ENCODE measurements around the gene XXYLT1. TPM values are rescaled to one million over a fixed set of nuclear protein-coding genes. Genes with fewer than 3 reads are reported as not detected.

The XXYLT1 gene
- total and polyA plus RNA-seq, 2 of the 8 experiments (the other 6 are each of a cell fraction or from before 2014, with no cell fraction given): 18.9 to 23.8 TPM

- Histone ChIP-seq H3K9ac (replicated peaks in 1 of 4; ENCODE audit: extremely low read depth in 1 of 4, low read depth in 3 of 4, low read length in 3 of 4) (no peak overlapping the region), H2BK20ac (ENCODE audit: low read length) (no peak overlapping the region), H3K4ac (replicated peaks; ENCODE audit: insufficient read length, low read depth, low read length) (no peak overlapping the region), H2BK5ac (ENCODE audit: low read depth, low read length) (no peak overlapping the region; the same call in 1 of the 2 replicates), H3K4me3 (ENCODE audit: extremely low read depth in 1 of 4, insufficient read depth in 2 of 4, low read depth in 3 of 4, low read length in 4 of 4) (no peak overlapping the region), H3K79me1 (ENCODE audit: low read depth, low read length) (peaks cover 6% of the 10 kb centered on the region), H2AK5ac (ENCODE audit: low read depth, low read length) (no peak overlapping the region), H3K9me3 (ENCODE audit: insufficient read depth in 2 of 2, low read depth in 1 of 2, low read length in 1 of 2) (no peaks in the 10 kb centered on the region), H3K23me2 (ENCODE audit: low read depth, low read length) (no peaks in the 10 kb centered on the region), H3K14ac (ENCODE audit: insufficient read length) (no peak overlapping the region), H3K27me3 (replicated peaks in 1 of 4; ENCODE audit: control insufficient read depth in 3 of 4, extremely low read depth in 1 of 4, insufficient read depth in 3 of 4, low read length in 3 of 4) (no peaks in the 10 kb centered on the region), H2BK15ac (ENCODE audit: low read length) (peak overlapping the region; percentile 62; the same call in 1 of the 2 replicates), H3K4me1 (replicated peaks in 1 of 4; ENCODE audit: control insufficient read depth in 3 of 4, insufficient read depth in 4 of 4, low read length in 3 of 4) (peaks cover 9 to 19% (median 10%) of the 10 kb centered on the region in 4 experiments), H4K91ac (replicated peaks; ENCODE audit: insufficient read length, low read length) (peak overlapping the region; percentile 66), H4K5ac (ENCODE audit: insufficient read length, low read depth, low read length) (no peak overlapping the region), H2BK12ac (ENCODE audit: low read depth, low read length) (no peak overlapping the region), H3K79me2 (ENCODE audit: control insufficient read depth in 1 of 2, insufficient read depth in 2 of 2, low read length in 2 of 2) (peaks cover 0 to 57% of the 10 kb centered on the region in 2 experiments; a peak in 3 of 4 replicates), H3K23ac (ENCODE audit: insufficient read length) (no peak overlapping the region), H2AFZ (ENCODE audit: low read length) (no peak overlapping the region), H4K8ac (ENCODE audit: extremely low read depth, insufficient read depth, low read length) (no peak overlapping the region), H4K20me1 (replicated peaks in 1 of 2; ENCODE audit: control insufficient read depth in 1 of 2, insufficient read depth in 2 of 2, low read length in 2 of 2) (peaks cover 3 to 4% of the 10 kb centered on the region in 2 experiments), H3K18ac (ENCODE audit: extremely low read depth, low read length) (0 out of 2 replicates have a peak overlapping the region, but pooled peaks have one; percentile 24), H3K4me2 (ENCODE audit: insufficient read depth in 1 of 2, low read depth in 2 of 2, low read length in 2 of 2) (no peak overlapping the region), H2BK120ac (replicated peaks; ENCODE audit: low read depth, low read length) (no peak overlapping the region), H3K36me3 (ENCODE audit: control insufficient read depth in 2 of 4, insufficient read depth in 4 of 4, low read length in 3 of 4) (no peaks in the 10 kb centered on the region), H3K56ac (replicated peaks; ENCODE audit: insufficient read length, low read depth, low read length) (no peak overlapping the region), H3K27ac (ENCODE audit: low read depth, low read length) (no peak overlapping the region)
- TF ChIP-seq TAF1 (IDR thresholded peaks at IDR 0.05; ENCODE audit: low read depth, low read length): no peak
- TF ChIP-seq FOSL1 (IDR thresholded peaks at IDR 0.05; ENCODE audit: insufficient read depth, low read depth, low read length): no peak
- no peak for TF ChIP-seq SIN3A (conservative IDR thresholded peaks at IDR 0.05 in 1 of 2, IDR thresholded peaks at IDR 0.05 in 1 of 2; ENCODE audit: low read depth in 1 of 2, low read length in 2 of 2)
- TF ChIP-seq E2F6 (IDR thresholded peaks at IDR 0.05): no peak
- TF ChIP-seq POU5F1 (IDR thresholded peaks at IDR 0.05; ENCODE audit: low read depth, low read length): no peak
- CTCF ChIA-PET (ENCODE audit: partially characterized antibody): interaction anchor here (1.0 to 1.2 kb wide), 4 partner anchors 9 to 63 kb away, joined by 3 to 5 read pairs (median 4); no protein-coding TSS in a partner anchor
- WGBS, 2 experiments (ENCODE audit: extremely low coverage in 1 of 2, insufficient coverage in 1 of 2, insufficient read length in 1 of 2, insufficient replicate concordance in 2 of 2, low coverage in 1 of 2, low lambda C conversion rate in 2 of 2, missing lambda C conversion rate in 1 of 2): 91% methylated on average over 11 of the region's 11 CpGs; no CpG with 5 or more reads in 1 of the 2 experiments
- no peak for FAIRE-seq
- POLR2A ChIA-PET (ENCODE audit: partially characterized antibody): interaction anchor here (1.0 to 3.1 kb wide), 2 partner anchors 10 to 12 kb away, joined by 3 to 9 read pairs; no protein-coding TSS in a partner anchor
- DNase-seq (ENCODE audit: low read depth in 1 of 2, low spot score in 2 of 2): no peak
Observed at GRCh38 chr3:195197765-195198425, 73.1 kb downstream of the XXYLT1 start.
